NCI-H1092 (cell line): ENCODE results near the gene DDX17.

Experiments used
- DNase-seq: peaks from one replicate; lab custom pipeline; 2025; lab: John Stamatoyannopoulos, UW

DDX17 gene

DNA sequence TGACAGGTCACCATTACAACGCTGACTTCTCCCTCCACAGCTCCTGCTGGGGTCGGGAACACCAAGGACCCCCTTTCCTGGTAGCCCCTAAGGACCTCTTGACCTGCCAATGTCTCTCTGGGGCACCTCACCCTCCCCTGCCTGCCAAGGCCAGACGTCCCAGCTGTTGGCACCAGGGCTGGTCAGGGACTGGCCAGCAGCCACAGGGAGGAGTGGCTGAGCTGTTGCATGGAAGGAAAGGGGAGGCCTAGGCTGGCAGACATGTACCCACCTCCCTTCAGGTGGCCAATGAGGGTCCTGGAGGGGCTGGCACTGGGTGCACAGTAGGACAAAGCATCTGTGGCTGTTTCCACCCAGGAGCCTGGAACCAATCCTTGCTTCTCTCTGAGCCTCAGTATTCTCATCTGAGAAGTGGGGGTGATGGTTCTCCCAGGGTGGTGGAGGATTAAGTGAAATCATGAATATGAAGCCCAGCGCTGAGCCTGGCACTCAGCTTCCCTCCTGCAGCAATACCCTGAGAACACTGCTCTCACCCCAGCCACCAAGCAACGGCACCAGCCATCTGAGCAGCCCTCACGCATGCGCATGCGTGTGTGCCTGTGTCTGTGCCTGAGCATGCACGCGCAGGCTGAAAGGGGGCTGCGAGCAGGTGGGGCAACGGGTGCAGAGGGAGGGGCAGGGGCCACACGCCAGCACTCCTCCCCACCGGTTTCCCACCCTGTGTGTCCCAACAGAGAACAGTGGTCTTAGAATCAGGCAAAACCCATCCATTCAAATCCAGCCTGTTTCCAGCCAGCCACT, 57.0 kb downstream of the DDX17 start:
- DNase-seq, result no peak

- DNase-seq, result no peak
Observed at GRCh38 chr22:38446018-38446601, 60.0 kb downstream of the DDX17 start.

GRCh38 chr22:38444783-38445182, 61.3 kb downstream of the DDX17 start:
- no peak for DNase-seq

DNA sequence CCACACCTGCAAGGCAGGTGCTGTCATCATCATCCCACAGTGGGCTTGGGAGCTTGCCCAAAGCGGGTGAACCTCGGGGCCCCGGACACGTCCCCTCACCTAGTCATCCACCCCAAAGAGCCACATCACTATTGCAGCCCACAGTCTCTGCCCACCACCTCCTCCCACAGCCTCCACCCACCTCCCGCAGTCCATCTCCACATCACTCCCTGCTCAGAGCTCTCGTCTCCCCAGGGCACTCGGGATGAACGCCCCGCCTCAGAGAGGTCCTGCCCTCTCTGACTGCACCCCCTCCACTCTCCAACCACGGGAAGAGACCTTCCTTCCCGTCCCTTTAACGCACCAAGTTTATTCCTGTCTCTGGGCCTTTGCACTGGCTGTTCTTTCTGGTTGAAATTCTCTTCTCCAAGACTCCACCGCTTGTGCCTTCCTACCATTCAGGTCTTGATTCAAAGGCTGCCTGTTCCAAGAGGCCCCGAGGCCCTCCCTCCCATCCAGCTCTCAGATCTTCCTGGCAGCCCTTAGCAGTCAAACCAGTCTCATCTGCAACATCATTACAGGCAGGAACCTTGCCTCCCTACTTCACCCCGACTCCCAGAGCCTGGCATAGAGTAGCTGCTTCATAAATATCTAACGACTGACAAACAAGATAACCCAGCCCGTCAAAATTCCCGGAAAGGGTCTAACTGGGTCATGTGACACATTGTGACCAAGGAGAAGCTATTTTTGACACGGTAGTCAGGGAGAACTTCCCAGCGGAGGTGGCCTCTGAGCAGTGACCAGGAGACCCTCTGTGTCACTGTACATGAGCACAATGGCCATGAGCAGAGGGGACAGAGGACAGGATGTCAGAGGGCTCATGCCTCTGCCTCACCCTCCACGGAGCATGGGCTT, 62.2 kb downstream of the DDX17 start:
- DNase-seq, result no peak

DNA sequence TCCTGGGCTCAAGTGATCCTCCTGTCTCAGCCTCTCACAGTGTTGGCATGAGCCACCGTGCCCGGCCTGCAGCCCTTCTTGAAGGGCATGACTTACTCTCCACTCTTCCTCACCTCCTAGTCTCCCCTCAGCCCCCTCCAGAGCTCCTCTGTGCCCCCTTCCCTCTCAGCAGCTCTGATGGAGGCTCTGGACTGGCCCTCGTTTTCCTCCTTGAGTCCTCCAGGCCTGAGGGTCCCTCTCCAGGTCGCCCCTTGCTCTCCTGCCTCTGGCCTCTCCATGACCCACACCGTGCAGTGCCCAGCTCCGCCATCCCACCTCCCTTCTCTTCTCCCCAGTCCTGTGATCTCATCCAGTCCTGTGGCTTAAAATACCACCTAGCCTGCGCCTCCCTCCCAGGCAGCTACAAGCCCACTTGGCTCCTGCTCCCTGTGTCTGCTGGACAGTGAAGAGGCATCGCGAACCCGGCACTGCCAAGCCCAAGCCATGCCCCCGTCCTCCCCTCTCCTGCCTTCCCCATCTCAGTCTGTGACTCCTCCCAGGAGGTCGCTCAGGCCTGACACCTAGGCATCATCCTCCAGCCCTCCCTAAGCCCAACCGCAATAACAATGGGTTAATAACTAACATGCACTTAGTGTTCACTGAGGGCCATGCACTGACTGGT, 63.0 kb downstream of the DDX17 start:
- no peak for DNase-seq

DNA sequence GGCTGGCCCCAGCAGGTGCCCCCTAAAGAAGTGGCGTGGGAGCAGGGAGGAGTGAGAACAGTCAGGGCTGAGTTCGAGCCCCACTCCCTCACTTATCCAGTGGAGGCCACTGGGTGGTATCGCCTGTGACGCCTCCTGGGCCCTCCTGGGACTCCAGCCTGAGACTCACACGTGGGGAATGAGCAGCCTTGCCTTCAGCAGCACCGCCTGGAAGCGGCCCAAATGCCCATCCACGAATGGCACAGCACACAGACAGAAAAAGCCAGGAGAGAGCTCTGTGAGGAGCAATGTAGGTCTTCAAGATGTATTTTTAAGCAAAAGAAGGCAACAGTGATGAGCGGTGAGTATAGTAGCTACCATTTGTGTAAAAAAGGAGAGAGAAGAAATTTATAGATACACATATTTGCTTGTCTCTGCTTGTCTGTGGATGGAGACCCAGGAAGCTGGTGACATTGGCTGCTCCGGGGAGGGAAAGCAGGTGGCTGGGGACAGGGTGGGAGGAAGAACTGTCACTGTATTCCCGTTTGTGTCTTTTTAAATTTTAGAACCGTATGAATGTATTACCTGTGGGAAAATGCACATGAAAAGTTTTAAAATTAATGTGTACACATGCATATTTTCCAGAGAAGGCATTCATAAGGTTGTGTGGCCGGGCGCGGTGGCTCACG, 64.4 kb downstream of the DDX17 start:
- no peak for DNase-seq

- DNase-seq, result no peak
Observed at GRCh38 chr22:38440747-38441350, 65.3 kb downstream of the DDX17 start.

- no peak for DNase-seq
Observed at GRCh38 chr22:38437416-38437815, 68.7 kb downstream of the DDX17 start.

- DNase-seq, result no peak
Observed at GRCh38 chr22:38436629-38437395, 69.3 kb downstream of the DDX17 start.

DNA sequence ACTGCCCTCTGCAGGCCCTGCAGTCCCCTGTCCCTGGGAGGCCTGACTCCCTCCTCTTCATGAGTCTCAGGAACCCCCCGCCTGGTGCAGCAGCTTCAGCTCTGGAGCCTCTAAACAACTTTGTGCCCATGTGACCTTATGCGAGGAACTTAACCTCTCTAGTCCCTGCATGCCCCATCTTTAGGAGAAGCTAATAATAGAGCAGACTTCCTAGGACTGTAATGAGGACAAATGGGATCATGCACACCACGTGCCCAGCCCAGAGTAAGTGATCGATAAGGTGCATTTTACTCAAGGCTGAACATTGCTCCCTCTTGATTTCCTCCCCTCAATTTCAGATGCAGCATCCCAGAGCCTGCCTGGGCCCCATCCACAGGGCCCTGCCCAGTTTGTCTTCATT, 70.1 kb downstream of the DDX17 start:
- no peak for DNase-seq

DNA sequence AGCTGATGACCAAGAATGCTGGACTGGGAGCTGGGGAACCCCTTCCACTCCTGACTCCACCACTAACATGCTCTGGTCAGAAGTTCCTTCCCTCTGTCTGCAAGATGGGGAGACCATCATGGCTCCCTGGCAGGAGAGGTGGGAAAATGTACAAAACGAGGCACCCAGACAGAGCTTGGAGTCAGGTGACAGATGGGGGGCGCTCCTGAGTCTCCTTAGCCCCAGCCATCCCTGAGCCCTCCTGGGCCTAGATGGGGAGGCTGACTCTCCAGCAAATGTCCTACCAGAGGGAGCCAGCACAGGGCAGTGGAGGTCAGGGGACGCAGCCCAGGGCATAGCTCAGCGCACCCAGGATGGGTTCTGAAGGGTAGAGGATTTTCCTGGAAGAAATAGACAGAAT, 71.1 kb downstream of the DDX17 start:
- DNase-seq, result no peak

- no peak for DNase-seq
Observed at GRCh38 chr22:38433871-38434270, 72.2 kb downstream of the DDX17 start.
